Measurements from ENCODE around the gene AKAP7.

Gene AKAP7

DNA sequence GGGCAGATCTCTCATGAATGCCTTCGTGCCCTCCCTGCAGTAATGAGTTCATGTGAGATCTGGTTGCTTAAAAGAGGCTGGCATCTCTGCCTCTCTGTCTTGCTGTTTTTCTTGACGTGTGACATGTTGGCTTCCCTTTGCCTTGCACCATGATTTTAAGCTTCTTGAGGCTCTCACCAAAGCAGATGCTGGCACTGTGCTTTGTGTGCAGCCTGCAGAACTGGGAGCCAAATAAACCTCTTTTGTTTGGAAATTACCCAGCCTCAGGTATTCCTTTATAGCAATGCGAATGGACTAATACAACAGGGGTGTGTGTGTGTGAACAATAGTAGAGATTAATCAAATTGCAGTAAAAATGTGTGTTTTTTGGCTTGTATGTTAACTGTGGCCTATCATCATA is 8.1 kb downstream of the AKAP7 start:
- Histone ChIP-seq H3K27ac (ENCODE audit: low read depth, low read length, poor library complexity, severe bottlenecking) (no peak overlapping the region), H3K9me2 (ENCODE audit: low read depth, low read length) (no peaks in the 10 kb centered on the region), H4K20me1 (ENCODE audit: insufficient read depth, low read length) (no peaks in the 10 kb centered on the region), H3K9me3 (ENCODE audit: low read length) (no peaks in the 10 kb centered on the region), H3K9ac (ENCODE audit: low read length) (no peak overlapping the region), H3K4me1 (ENCODE audit: insufficient read depth, low read length, severe bottlenecking) (no peaks in the 10 kb centered on the region), H3K4me2 (ENCODE audit: low read length) (no peak overlapping the region), H3K4me3 (ENCODE audit: low read depth, low read length, poor library complexity, severe bottlenecking) (no peak overlapping the region), H2AFZ (ENCODE audit: low read length) (no peak overlapping the region), H3F3A (ENCODE audit: insufficient read depth, low read length) (no peaks in the 10 kb centered on the region), H3K79me2 (ENCODE audit: insufficient read depth, low read length) (no peaks in the 10 kb centered on the region), H3K27me3 (ENCODE audit: insufficient read depth, low read length) (no peaks in the 10 kb centered on the region), H3K36me3 (ENCODE audit: insufficient read depth, low read length) (no peaks in the 10 kb centered on the region)
- TF ChIP-seq, protein P1, sequence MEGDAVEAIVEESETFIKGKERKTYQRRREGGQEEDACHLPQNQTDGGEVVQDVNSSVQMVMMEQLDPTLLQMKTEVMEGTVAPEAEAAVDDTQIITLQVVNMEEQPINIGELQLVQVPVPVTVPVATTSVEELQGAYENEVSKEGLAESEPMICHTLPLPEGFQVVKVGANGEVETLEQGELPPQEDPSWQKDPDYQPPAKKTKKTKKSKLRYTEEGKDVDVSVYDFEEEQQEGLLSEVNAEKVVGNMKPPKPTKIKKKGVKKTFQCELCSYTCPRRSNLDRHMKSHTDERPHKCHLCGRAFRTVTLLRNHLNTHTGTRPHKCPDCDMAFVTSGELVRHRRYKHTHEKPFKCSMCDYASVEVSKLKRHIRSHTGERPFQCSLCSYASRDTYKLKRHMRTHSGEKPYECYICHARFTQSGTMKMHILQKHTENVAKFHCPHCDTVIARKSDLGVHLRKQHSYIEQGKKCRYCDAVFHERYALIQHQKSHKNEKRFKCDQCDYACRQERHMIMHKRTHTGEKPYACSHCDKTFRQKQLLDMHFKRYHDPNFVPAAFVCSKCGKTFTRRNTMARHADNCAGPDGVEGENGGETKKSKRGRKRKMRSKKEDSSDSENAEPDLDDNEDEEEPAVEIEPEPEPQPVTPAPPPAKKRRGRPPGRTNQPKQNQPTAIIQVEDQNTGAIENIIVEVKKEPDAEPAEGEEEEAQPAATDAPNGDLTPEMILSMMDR (IDR thresholded peaks at IDR 0.05; ENCODE audit: low read length), result no peak
- TF ChIP-seq EZH2 (IDR thresholded peaks at IDR 0.05; ENCODE audit: borderline replicate concordance, low read length), result no peak

DNA sequence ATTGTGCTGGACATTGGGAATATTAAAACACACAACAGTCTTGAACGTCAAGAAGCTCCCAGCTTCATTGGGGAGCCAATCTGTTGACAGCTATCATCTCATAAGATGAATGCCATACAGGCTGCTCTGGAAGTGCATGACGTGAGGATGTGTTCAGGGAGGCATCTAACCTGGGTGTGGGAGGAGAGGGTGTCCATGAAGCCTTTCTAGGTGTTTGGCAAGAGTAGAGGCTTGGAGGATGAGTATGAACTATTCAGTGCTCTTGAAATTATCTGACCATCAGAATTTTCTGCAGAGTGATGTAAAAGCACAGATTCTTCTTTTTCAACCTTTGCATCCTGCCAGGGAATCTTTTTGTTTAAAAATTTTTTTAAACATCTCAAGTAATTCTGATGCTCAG is 11.6 kb downstream of the AKAP7 start:
- Histone ChIP-seq H2AFZ (ENCODE audit: low read length) (no peak overlapping the region), H3K27me3 (ENCODE audit: insufficient read depth, low read length) (no peaks in the 10 kb centered on the region), H3K36me3 (ENCODE audit: insufficient read depth, low read length) (no peaks in the 10 kb centered on the region), H3K4me3 (ENCODE audit: low read depth, low read length, poor library complexity, severe bottlenecking) (no peak overlapping the region), H3K4me1 (ENCODE audit: insufficient read depth, low read length, severe bottlenecking) (no peaks in the 10 kb centered on the region), H3K9ac (ENCODE audit: low read length) (no peak overlapping the region), H3F3A (ENCODE audit: insufficient read depth, low read length) (no peaks in the 10 kb centered on the region), H3K4me2 (ENCODE audit: low read length) (no peak overlapping the region), H3K9me3 (ENCODE audit: low read length) (no peaks in the 10 kb centered on the region), H4K20me1 (ENCODE audit: insufficient read depth, low read length) (no peaks in the 10 kb centered on the region), H3K27ac (ENCODE audit: low read depth, low read length, poor library complexity, severe bottlenecking) (no peak overlapping the region), H3K9me2 (ENCODE audit: low read depth, low read length) (no peaks in the 10 kb centered on the region), H3K79me2 (ENCODE audit: insufficient read depth, low read length) (no peaks in the 10 kb centered on the region)
- TF ChIP-seq EZH2 (IDR thresholded peaks at IDR 0.05; ENCODE audit: borderline replicate concordance, low read length), result no peak
- TF ChIP-seq, protein P1 (IDR thresholded peaks at IDR 0.05; ENCODE audit: low read length), result no peak

DNA sequence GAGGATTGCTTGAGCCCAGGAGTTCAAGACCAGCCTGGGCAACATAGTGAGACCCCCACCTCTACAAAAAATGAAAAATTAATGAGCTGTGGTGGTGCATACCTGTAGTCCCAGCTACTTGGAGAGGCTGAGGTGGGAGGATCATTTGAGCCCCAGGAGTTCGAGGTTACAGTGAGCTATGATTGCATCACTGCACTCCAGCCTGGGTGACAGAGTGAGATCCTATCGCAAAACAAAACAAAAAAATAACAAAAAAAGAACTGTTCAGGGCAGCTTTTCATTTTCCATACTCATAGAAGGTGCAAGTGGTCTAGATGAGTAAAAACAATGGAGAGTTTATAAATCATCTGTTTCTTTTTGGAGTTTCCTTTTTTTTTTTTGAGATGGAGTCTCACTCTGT is 21.1 kb downstream of the AKAP7 start:
- Histone ChIP-seq H3K4me3 (ENCODE audit: low read depth, low read length, poor library complexity, severe bottlenecking) (no peak overlapping the region), H3K27ac (ENCODE audit: low read depth, low read length, poor library complexity, severe bottlenecking) (no peak overlapping the region), H3K4me1 (ENCODE audit: insufficient read depth, low read length, severe bottlenecking) (no peaks in the 10 kb centered on the region), H3K9ac (ENCODE audit: low read length) (no peak overlapping the region), H2AFZ (ENCODE audit: low read length) (no peak overlapping the region), H4K20me1 (ENCODE audit: insufficient read depth, low read length) (no peaks in the 10 kb centered on the region), H3K9me3 (ENCODE audit: low read length) (no peaks in the 10 kb centered on the region), H3K4me2 (ENCODE audit: low read length) (no peak overlapping the region), H3K9me2 (ENCODE audit: low read depth, low read length) (no peaks in the 10 kb centered on the region), H3K27me3 (ENCODE audit: insufficient read depth, low read length) (no peaks in the 10 kb centered on the region), H3F3A (ENCODE audit: insufficient read depth, low read length) (no peaks in the 10 kb centered on the region), H3K79me2 (ENCODE audit: insufficient read depth, low read length) (no peaks in the 10 kb centered on the region), H3K36me3 (ENCODE audit: insufficient read depth, low read length) (no peaks in the 10 kb centered on the region)
- TF ChIP-seq, protein P1 (IDR thresholded peaks at IDR 0.05; ENCODE audit: low read length), result no peak
- TF ChIP-seq EZH2 (IDR thresholded peaks at IDR 0.05; ENCODE audit: borderline replicate concordance, low read length), result no peak

All from OCI-LY1 (cell line).